H9 (cell line): ENCODE data around the gene PAPLN. TPM values are rescaled to one million over a fixed set of nuclear protein-coding genes. Genes with fewer than 3 reads are reported as not detected.

ENCODE experiments used
- DNase-seq: peaks from one replicate; pipeline ENCODE4 v3.0.0-alpha.2; 2017
- H2AFZ ChIP-seq: one replicate; pipeline ENCODE4 v1.6.1; 2013; ENCODE audit warnings: mild to moderate bottlenecking, low read length, control low read depth, moderate library complexity
- H2AK5ac ChIP-seq: 2 replicates; pipeline ENCODE4 v1.6.1; 2013; ENCODE audit warnings: low read length, control low read depth, mixed read lengths; ENCODE audit not compliant: insufficient read length
- H2BK120ac ChIP-seq: one replicate; pipeline ENCODE4 v1.6.1; 2013; ENCODE audit warnings: low read depth, mild to moderate bottlenecking, low read length, control low read depth, inconsistent platforms; ENCODE audit not compliant: poor library complexity, severe bottlenecking
- H2BK12ac ChIP-seq: 2 replicates; pipeline ENCODE4 v1.6.1; 2013; ENCODE audit warnings: low read length, control low read depth, mixed read lengths, low read depth; ENCODE audit not compliant: insufficient read length
- H2BK15ac ChIP-seq: 2 replicates; pipeline ENCODE4 v1.6.1; 2013; ENCODE audit warnings: low read depth, low read length, control low read depth
- H2BK20ac ChIP-seq: one replicate; pipeline ENCODE4 v1.6.1; 2013; ENCODE audit warnings: low read depth, mild to moderate bottlenecking, low read length, control low read depth, inconsistent platforms; ENCODE audit not compliant: poor library complexity, severe bottlenecking
- H2BK5ac ChIP-seq: 2 replicates; pipeline ENCODE4 v1.6.1; 2013; ENCODE audit warnings: low read length, control low read depth, mixed read lengths; ENCODE audit not compliant: insufficient read length
- H3K14ac ChIP-seq: 2 replicates; pipeline ENCODE4 v1.6.1; 2013; ENCODE audit warnings: low read length, control low read depth; ENCODE audit not compliant: insufficient read depth
- H3K18ac ChIP-seq: 2 replicates; pipeline ENCODE4 v1.6.1; 2013; ENCODE audit warnings: low read depth, mild to moderate bottlenecking, mixed read lengths, low read length, control low read depth; ENCODE audit not compliant: insufficient read length
- H3K23ac ChIP-seq: 2 replicates; pipeline ENCODE4 v1.6.1; 2013; ENCODE audit warnings: low read length, control low read depth, mixed read lengths, low read depth; ENCODE audit not compliant: insufficient read length
- H3K23me2 ChIP-seq: 2 replicates; pipeline ENCODE4 v1.6.1; 2013; ENCODE audit warnings: low read depth, mild to moderate bottlenecking, mixed read lengths, low read length, control low read depth; ENCODE audit not compliant: insufficient read length, poor library complexity, severe bottlenecking
- H3K27ac ChIP-seq: 2 replicates; pipeline ENCODE4 v1.5.1; 2013; ENCODE audit warnings: low read length, control low read depth, mixed read lengths, low read depth; ENCODE audit not compliant: insufficient read length
- H3K27me3 ChIP-seq: 2 replicates; pipeline ENCODE4 v1.6.1; 2013; ENCODE audit warnings: low read length, control low read depth, inconsistent platforms; ENCODE audit not compliant: insufficient read depth
- H3K4ac ChIP-seq: 2 replicates; pipeline ENCODE4 v1.6.1; 2013; ENCODE audit warnings: low read depth, mild to moderate bottlenecking, control low read depth, inconsistent platforms, low read length, moderate library complexity
- H3K4me1 ChIP-seq: 2 replicates; pipeline ENCODE4 v1.6.1; 2013; ENCODE audit warnings: low read length, control low read depth, inconsistent platforms; ENCODE audit not compliant: insufficient read depth
- H3K4me2 ChIP-seq: 2 replicates; pipeline ENCODE4 v1.6.1; 2013; ENCODE audit warnings: low read length, control low read depth, mixed read lengths; ENCODE audit not compliant: insufficient read length, insufficient read depth
- H3K56ac ChIP-seq: 2 replicates; pipeline ENCODE4 v1.6.1; 2013; ENCODE audit warnings: low read depth, mild to moderate bottlenecking, mixed read lengths, low read length, control low read depth; ENCODE audit not compliant: insufficient read length
- H3K79me1 ChIP-seq: 2 replicates; pipeline ENCODE4 v1.6.1; 2013; ENCODE audit warnings: low read depth, mild to moderate bottlenecking, moderate library complexity, low read length, control low read depth, inconsistent platforms; ENCODE audit not compliant: insufficient read depth, poor library complexity, severe bottlenecking
- H3K79me2 ChIP-seq: 2 replicates; pipeline ENCODE4 v1.6.1; 2013; ENCODE audit warnings: low read length, control low read depth, inconsistent platforms; ENCODE audit not compliant: insufficient read depth
- H3K9ac ChIP-seq: 2 replicates; pipeline ENCODE4 v1.6.1; 2013; ENCODE audit warnings: low read length, control low read depth, mixed read lengths; ENCODE audit not compliant: insufficient read length; ENCODE audit errors: extremely low read depth
- H3K9me3 ChIP-seq: one replicate; pipeline ENCODE4 v1.6.1; 2013; ENCODE audit warnings: low read depth, low read length, inconsistent platforms; ENCODE audit not compliant: control insufficient read depth
- H3T11ph ChIP-seq: one replicate; pipeline ENCODE4 v1.6.1; 2013; ENCODE audit warnings: mild to moderate bottlenecking, low read length, control low read depth, inconsistent platforms
- H4K20me1 ChIP-seq: one replicate; pipeline ENCODE4 v1.6.1; 2013; ENCODE audit not compliant: control insufficient read depth, insufficient read length, insufficient read depth
- H4K5ac ChIP-seq: 2 replicates; pipeline ENCODE4 v1.6.1; 2013; ENCODE audit warnings: low read depth, mild to moderate bottlenecking, mixed read lengths, low read length, control low read depth; ENCODE audit not compliant: insufficient read length
- H4K8ac ChIP-seq: replicated peaks from 2 replicates; pipeline ENCODE4 v1.6.1; 2013; ENCODE audit warnings: low read length, control low read depth, mixed read lengths, low read depth; ENCODE audit not compliant: insufficient read length
- H4K91ac ChIP-seq: 2 replicates; pipeline ENCODE4 v1.6.1; 2013; ENCODE audit warnings: low read depth, mild to moderate bottlenecking, moderate library complexity, mixed read lengths, low read length, control low read depth; ENCODE audit not compliant: insufficient read length
- H3K27ac Mint-ChIP-seq, 3 experiments: 2 replicates in 2 of 3; 3 replicates in 1 of 3; pipeline ENCODE4 v1.8.0; 2020 to 2021; ENCODE audit warnings: mixed read lengths in 3 of 3, mild to moderate bottlenecking in 1 of 3, moderate library complexity in 1 of 3
- H3K27me3 Mint-ChIP-seq: 2 replicates; pipeline ENCODE4 v1.8.0; 2021; ENCODE audit warnings: low read depth, mild to moderate bottlenecking, moderate library complexity, mixed read lengths
- H3K36me3 Mint-ChIP-seq, 3 experiments: 2 replicates in 2 of 3; 3 replicates in 1 of 3; pipeline ENCODE4 v1.8.0; 2020 to 2021; ENCODE audit warnings: low read depth in 3 of 3, mixed read lengths in 3 of 3; ENCODE audit not compliant: insufficient read depth in 1 of 3
- H3K4me1 Mint-ChIP-seq, 2 experiments: 2 replicates each; pipeline ENCODE4 v1.8.0; 2020; ENCODE audit warnings: mixed read lengths in 2 of 2
- H3K4me3 Mint-ChIP-seq, 2 experiments: 2 replicates in 1 of 2; 3 replicates in 1 of 2; pipeline ENCODE4 v1.8.0; 2020 to 2021; ENCODE audit warnings: mild to moderate bottlenecking in 2 of 2, mixed read lengths in 2 of 2, moderate library complexity in 1 of 2
- H3K9me3 Mint-ChIP-seq, 2 experiments: 2 replicates in 1 of 2; 3 replicates in 1 of 2; pipeline ENCODE4 v1.8.0; 2020; ENCODE audit warnings: mild to moderate bottlenecking in 2 of 2, mixed read lengths in 2 of 2, moderate library complexity in 1 of 2
- CTCF ChIP-seq: fragments of 200-600 bp; sonication (generic); conservative IDR thresholded peaks from 3 replicates; pipeline ENCODE4 v1.8.0; 2021; ENCODE audit warnings: antibody characterized with exemption, mild to moderate bottlenecking
- WGBS: extraction: QIAGEN DNeasy Blood & Tissue Kit; methylation state at CpG from one replicate; pipeline ENCODE4 v1.1.7; 2013; ENCODE audit warnings: missing lambda C conversion rate, low lambda C conversion rate, mixed read lengths; ENCODE audit not compliant: insufficient read length; ENCODE audit errors: extremely low coverage; 5-methylcytosine and 5-hydroxymethylcytosine counted together
- total RNA-seq: library from RNA; stranded (reverse); gene quantifications from 2 replicates; pipeline ENCODE4 v1.2.1, GENCODE V29; 2021

PAPLN gene
- total RNA-seq, 1 experiment from 2014 or later = 8.5 TPM

GRCh38 chr14:73223049-73223448 lies 14.3 kb upstream of the PAPLN start:
- no peak for TF ChIP-seq CTCF
- Histone ChIP-seq H2AK5ac (no peak overlapping the region), H3K56ac (no peak overlapping the region), H2BK20ac (no peak overlapping the region), H2AFZ (no peak overlapping the region), H3K27ac (no peak overlapping the region), H3K4me2 (no peak overlapping the region), H3K23me2 (no peaks in the 10 kb centered on the region), H4K91ac (no peak overlapping the region), H3K23ac (no peak overlapping the region), H3T11ph (no peak overlapping the region), H3K9ac (no peak overlapping the region), H3K79me1 (no peaks in the 10 kb centered on the region), H4K5ac (no peak overlapping the region), H3K4ac (no peak overlapping the region), H3K9me3 (no peaks in the 10 kb centered on the region), H3K27me3 (no peaks in the 10 kb centered on the region), H2BK120ac (no peak overlapping the region), H4K8ac (no peak overlapping the region), H4K20me1 (no peaks in the 10 kb centered on the region), H3K14ac (no peak overlapping the region), H3K79me2 (no peaks in the 10 kb centered on the region), H3K18ac (no peak overlapping the region), H3K4me1 (peaks cover 4% of the 10 kb centered on the region; the same call in 1 of the 2 replicates), H2BK12ac (no peak overlapping the region), H2BK15ac (no peak overlapping the region), H2BK5ac (no peak overlapping the region)
- Mint-ChIP-seq H3K4me3 (no peak overlapping the region; a peak in 1 of 5 replicates), H3K36me3 (peaks cover 6 to 26% (median 26%) of the 10 kb centered on the region in 3 experiments; a peak in 5 of 7 replicates), H3K4me1 (peaks cover 21 to 24% of the 10 kb centered on the region in 2 experiments), H3K9me3 (no peaks in the 10 kb centered on the region), H3K27me3 (no peaks in the 10 kb centered on the region), H3K27ac (no peak overlapping the region; a peak in 1 of 7 replicates)
- no CpG with 5 or more reads among the region's 5 CpGs for WGBS
- DNase-seq = no peak
